DOHH2 (cell line): ENCODE measurements around the gene RGS9BP.

Experiments used
- CTCF ChIP-seq: fragments of 200-600 bp; sonication (generic); IDR thresholded peaks from one replicate; pipeline ENCODE4 v1.5.1; 2014; ENCODE audit warnings: antibody characterized with exemption, mild to moderate bottlenecking, low read depth, low read length; ENCODE audit not compliant: poor library complexity, severe bottlenecking
- EZH2phosphoT487 ChIP-seq: fragments of 200-600 bp; sonication (generic); IDR thresholded peaks from 2 replicates; pipeline ENCODE4 v1.6.1; 2017; ENCODE audit warnings: borderline replicate concordance, mild to moderate bottlenecking, antibody characterized with exemption, low read length, moderate library complexity, mixed read lengths

GRCh38 chr19:32671883-32672593 is 3.6 kb upstream of the RGS9BP start:
- TF ChIP-seq CTCF (no peak), EZH2phosphoT487 (no peak)
